Cerebellar nuclear complex (tissue), 1 donor: ENCODE measurements around the gene SAMM50.

Experiments
- DNase-seq, 2 experiments: peaks; one replicate each; lab custom pipeline; 2025; lab: John Stamatoyannopoulos, UW

The SAMM50 gene

GRCh38 chr22:43955040-43955882 lies at the start of gene SAMM50:
TSS of gene SAMM50 (plus strand) at chr22:43955442. CDS start at chr22:43955578, 136 bp downstream.
- peak; percentile 54 to 77 for DNase-seq

- no peak for DNase-seq
Observed at GRCh38 chr22:43905681-43906080, 49.6 kb upstream of the SAMM50 start.

GRCh38 chr22:43909708-43910107 lies 45.5 kb upstream of the SAMM50 start:
- no peak for DNase-seq

GRCh38 chr22:43910178-43910695 lies 45.0 kb upstream of the SAMM50 start:
- DNase-seq = no peak

- DNase-seq = no peak
Observed at GRCh38 chr22:43911351-43911750, 43.9 kb upstream of the SAMM50 start.

GRCh38 chr22:43917521-43917920 lies 37.7 kb upstream of the SAMM50 start:
- no peak for DNase-seq

GRCh38 chr22:43919106-43919973 lies 35.9 kb upstream of the SAMM50 start:
- DNase-seq = no peak

GRCh38 chr22:43921370-43921769 lies 33.9 kb upstream of the SAMM50 start:
- DNase-seq = no peak

GRCh38 chr22:43922123-43922522 lies 33.1 kb upstream of the SAMM50 start:
- no peak for DNase-seq

GRCh38 chr22:43923191-43923590 lies 32.1 kb upstream of the SAMM50 start:
- DNase-seq = no peak

- DNase-seq = no peak
Observed at GRCh38 chr22:43923631-43924464, 31.4 kb upstream of the SAMM50 start, which contains the start of gene PNPLA3. TSS of gene PNPLA3 (plus strand) at chr22:43923805. CDS start at chr22:43923912, 107 bp downstream.

- no peak for DNase-seq
Observed at GRCh38 chr22:43924877-43925276, 30.4 kb upstream of the SAMM50 start.

GRCh38 chr22:43925433-43926348 lies 29.6 kb upstream of the SAMM50 start:
- no peak for DNase-seq

GRCh38 chr22:43926349-43926710 lies 28.9 kb upstream of the SAMM50 start:
- DNase-seq = no peak

GRCh38 chr22:43928468-43928867 lies 26.8 kb upstream of the SAMM50 start:
- no peak for DNase-seq

- DNase-seq = no peak
Observed at GRCh38 chr22:43928908-43929307, 26.3 kb upstream of the SAMM50 start.

GRCh38 chr22:43931771-43932170 lies 23.5 kb upstream of the SAMM50 start:
- no peak for DNase-seq

- no peak for DNase-seq
Observed at GRCh38 chr22:43941449-43941848, 13.8 kb upstream of the SAMM50 start.

- no peak for DNase-seq
Observed at GRCh38 chr22:43944670-43945430, 10.4 kb upstream of the SAMM50 start.
